Activated CD8-positive, alpha-beta memory T cell treated with anti-CD3 and anti-CD28 coated beads for 1 hour (primary cell): ENCODE data around the gene DACH1.
"Not testable (repeated sequence)": the region's sequence is repeated elsewhere in the genome, so short reads cannot be mapped to it uniquely, and the experiment has no call there.

ENCODE experiments used
- DNase-seq, 2 donors: peaks; one replicate each; pipeline ENCODE4 v3.0.0-alpha.2; 2020; ENCODE audit warnings: low read depth in 1 of 2; ENCODE audit errors: extremely low read depth in 1 of 2

The DACH1 gene

GRCh38 chr13:71785361-71785760, 81.6 kb downstream of the DACH1 start:
- DNase-seq: no peak

- no peak for DNase-seq
These were observed 86.5 kb downstream of the DACH1 start for GRCh38 chr13:71780546-71780945.

DNA sequence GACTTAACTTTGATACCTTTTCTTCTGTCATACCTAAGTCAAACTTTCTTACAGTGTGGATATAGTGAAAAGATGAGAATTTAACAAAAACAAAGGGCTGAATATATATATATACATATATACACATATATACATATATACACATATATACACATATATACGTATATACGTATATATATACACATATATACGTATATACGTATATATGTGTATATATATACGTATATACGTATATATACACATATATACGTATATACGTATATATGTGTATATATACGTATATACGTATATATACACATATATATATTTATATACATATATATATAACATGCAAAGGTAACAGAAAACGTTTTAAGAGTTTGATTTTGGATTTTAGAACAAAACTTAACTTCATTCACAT, 88.0 kb downstream of the DACH1 start:
- not testable (repeated sequence) for DNase-seq

DNA sequence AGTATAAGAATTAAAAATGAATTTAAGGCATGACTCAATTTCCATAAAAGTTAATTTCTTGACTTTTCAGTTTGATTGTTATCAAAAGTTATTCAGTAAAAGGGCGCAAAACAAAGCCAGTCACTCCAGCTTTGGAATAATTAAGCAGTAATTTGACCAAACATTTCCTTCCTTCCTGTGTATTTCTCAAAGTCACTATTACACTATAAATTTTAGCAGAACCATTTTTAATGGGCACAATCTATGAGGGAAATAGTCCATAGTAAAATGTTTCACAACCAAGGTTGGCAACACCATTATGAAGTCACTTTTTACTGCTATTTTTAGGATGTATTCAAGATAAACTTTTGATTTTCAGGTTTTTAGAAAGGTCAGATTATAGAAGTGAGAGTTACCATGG, 91.0 kb downstream of the DACH1 start:
- no peak for DNase-seq

DNA sequence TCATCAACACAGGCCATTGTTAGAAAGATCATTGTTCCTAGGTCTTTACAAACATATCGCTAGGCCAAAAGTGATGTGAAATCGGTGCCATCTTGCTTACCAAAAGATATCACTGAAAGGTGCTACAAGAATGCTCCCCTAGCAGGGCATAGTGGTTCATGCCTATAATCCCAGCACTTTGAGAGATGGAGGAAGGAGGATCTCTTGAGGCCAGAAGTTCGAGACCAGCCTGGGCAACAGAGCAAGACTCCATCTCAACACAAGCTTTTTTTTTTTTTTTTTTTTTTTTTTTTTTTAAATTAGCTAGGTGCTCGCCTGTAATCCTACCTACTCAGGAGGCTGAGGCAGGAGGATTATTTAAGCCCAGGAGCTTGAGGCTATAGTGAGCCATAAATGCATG, 92.1 kb downstream of the DACH1 start:
- DNase-seq: no peak

DNA sequence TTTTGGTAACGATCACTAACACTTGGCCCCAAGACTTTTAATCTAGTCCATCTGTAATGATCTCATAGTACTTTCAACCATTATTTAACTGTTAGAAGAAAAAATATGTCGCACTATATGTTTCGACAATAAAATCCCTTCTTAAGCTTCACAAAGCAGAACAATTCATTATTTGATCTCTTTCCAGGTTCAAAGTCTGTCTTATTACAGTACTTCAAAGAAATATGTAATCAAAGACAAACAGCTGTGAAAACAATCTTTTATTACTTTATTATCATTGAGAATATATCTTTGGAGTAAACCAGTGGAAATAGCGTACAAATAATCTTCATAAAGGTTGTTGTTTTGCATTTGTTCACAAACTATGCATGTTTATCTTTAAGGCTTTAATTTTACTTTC, 93.5 kb downstream of the DACH1 start:
- no peak for DNase-seq

DNA sequence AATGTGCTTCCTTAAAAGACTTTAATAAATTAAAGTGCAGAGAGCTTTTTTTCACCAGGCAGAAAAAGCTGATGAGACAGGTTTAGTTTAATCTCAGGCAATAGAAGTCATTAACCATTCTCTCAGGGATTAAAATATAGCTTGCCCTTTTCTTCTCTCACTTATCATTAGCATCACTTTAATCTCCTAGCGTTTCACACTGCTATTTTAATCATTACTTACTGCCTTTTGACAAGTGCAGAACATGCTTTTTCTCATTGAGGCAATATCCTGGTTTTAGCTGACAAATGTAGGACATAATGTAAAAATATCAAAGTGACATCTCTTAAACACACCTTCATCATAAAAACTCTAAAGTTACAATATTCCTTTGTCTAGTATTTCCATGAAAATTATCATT, 94.6 kb downstream of the DACH1 start:
- DNase-seq: no peak

DNA sequence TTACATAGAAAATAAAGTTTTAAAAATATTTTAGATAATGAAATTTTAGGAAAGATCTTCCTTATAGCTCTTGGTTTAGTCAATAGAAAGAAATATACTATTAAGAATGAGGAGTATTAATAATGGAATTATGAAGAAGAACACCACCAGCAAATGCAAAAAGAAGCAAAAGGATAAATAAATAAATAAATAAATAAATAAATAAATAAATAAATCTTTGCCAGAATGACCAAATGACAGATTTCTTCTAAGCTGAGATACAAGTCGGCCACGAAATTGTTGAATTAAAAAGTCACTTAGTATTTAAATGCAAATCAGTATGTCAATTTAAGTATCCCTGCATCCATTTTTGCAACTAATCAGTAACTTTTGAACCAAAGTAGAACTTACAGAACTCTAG, 95.9 kb downstream of the DACH1 start:
- no peak for DNase-seq

DNA sequence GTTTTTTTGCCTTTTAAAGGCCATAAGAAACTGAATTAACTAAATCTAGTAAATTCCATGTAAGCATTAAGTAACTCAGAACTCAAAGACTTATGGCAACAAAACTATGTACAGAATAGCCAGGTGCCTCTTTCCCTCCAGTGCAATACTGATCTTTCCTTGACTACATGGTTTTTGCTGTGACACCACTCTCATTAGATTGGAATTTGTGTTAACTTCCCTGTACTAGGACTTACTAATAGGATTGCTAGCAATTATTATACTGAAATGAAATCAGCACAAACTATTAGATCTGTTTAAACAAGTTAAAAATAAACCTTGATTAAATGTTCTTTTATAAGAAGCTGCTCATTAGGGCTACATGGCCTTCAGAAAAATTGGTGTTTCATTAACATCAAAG, 96.3 kb downstream of the DACH1 start:
- DNase-seq: no peak

DNA sequence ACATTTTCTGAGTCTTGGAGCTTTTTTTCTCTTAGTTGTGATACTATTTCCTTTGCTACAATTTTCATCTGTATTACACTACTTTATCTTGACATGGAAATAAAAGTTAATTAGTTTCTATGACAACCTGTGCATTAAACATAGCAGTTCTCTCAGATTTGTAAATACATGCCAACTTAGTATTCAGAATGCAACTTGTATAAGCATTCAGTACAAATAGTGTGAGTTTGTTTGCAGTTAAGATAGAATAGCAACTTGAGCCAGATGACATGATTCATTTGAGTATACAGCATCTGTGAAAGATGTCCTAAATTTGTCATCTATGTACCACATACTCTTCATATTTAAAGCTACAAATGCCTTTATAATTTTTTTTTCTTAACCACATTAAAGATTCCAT, 98.1 kb downstream of the DACH1 start:
- no peak for DNase-seq

- no peak for DNase-seq
These were observed 107.1 kb downstream of the DACH1 start for GRCh38 chr13:71759651-71760511.

- no peak for DNase-seq
These were observed 108.2 kb downstream of the DACH1 start for GRCh38 chr13:71758828-71759227.

DNA sequence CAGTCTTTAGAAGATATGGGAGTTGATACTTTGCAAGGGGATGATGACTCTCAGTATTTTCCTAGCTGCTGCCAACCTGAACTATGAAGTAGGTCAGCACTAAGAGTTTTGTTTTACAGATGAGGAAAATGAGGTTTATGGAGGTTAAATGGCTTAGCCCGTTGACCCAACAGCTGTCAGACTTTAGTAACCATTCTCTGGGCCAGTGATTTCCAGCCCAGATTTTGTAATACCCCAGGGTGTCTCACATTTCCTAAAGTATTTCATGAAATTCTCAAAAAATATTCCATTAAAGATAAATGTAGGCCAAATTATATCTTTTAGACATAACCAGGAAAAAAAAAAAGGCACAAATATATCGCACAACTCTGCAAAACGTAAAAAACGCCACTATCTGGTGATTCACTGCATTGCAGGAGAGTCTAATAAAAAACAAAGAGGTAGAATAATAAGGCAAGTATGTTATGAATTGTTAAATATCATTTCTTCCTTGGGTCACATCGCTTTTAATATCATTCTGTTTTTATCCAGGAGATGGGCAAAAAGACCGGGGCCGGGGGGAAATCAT, 112.5 kb downstream of the DACH1 start:
- DNase-seq: no peak

GRCh38 chr13:71752775-71753513, 114.1 kb downstream of the DACH1 start:
- no peak for DNase-seq

- DNase-seq: no peak
These were observed 115.9 kb downstream of the DACH1 start for GRCh38 chr13:71751073-71751472.

GRCh38 chr13:71730267-71730666, 136.7 kb downstream of the DACH1 start:
- DNase-seq: no peak

GRCh38 chr13:71729441-71729840, 137.6 kb downstream of the DACH1 start:
- no peak for DNase-seq

GRCh38 chr13:71727662-71728061, 139.3 kb downstream of the DACH1 start:
- DNase-seq: no peak

GRCh38 chr13:71727042-71727441, 140.0 kb downstream of the DACH1 start:
- DNase-seq: no peak

GRCh38 chr13:71722206-71722605, 144.8 kb downstream of the DACH1 start:
- DNase-seq: no peak

DNA sequence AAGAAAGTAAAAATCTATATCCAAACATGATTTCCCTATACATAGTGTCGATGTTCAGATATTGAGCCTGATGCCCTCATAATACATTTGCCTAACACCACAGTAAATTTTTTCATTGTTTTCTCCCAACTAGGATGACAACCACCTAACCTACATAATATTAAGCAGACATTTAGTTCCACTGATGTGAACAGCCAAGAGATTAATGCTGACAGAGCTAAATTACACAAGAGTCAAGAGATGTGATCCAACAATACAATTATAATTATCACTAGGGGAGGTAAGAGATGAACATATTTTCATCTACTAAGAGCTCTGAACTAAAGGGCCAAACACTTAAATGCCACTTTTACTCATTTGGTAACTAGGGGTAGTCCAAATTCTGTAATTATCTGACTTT, 145.9 kb downstream of the DACH1 start:
- DNase-seq: no peak

DNA sequence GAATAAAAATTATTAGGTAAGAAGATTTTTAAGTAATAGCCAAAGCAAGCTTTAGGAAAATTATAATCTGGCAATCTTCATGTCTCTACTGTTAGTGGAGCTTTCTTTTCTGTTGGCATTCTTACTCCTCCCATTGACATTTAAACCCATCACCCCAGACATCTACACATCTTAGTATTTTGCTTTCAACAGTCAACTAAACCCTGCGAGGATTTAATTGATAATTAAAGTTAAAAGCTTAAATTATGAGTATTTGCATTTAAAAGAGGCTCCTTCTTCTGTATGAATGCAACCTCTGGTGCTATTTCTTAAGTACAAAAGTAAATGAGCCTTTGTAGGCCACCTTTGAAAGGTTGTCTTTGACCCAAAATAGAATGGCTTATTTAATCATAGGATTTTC, 148.1 kb downstream of the DACH1 start:
- DNase-seq: no peak
